NCI-H526 treated with DMSO at 0.1 percent for 48 hours (cell line): ENCODE data around the gene NUPR1.
"Not testable (repeated sequence)": the region's sequence is repeated elsewhere in the genome, so short reads cannot be mapped to it uniquely, and the experiment has no call there.

Source experiments
- DNase-seq: peaks from one replicate; lab custom pipeline; 2025; lab: John Stamatoyannopoulos, UW

Gene NUPR1

DNA sequence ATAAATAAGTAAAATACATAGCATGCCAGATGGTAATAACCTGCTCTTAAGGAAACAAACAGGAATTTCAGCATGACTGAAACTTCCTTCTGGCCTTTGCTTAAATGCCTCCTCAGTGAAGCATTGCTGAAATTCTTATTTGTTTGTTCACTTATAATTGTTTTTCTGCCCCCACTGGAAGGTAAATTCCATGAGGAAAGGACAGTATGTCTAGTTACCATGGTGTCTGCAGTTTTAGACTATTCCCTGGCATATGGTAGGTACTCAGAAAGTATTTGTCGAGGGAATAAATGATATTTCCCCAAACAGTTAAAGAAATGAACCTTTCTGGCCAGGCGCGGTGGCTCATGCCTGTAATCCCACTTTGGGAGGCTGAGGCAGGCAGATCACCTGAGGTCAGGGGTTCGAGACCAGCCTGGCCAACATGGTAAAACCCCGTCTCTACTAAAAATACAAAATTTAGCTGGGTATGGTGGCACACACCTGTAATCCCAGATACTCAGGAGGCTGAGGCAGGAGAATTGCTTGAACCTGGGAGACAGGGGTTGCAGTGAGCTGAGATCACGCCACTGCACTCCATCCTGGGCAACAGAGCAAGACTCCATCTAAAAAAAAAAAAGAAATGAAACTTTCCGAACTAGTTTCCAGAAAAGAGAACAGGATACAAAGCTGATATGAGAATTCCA is 11.5 kb downstream of the NUPR1 start:
- DNase-seq = not testable (repeated sequence)

DNA sequence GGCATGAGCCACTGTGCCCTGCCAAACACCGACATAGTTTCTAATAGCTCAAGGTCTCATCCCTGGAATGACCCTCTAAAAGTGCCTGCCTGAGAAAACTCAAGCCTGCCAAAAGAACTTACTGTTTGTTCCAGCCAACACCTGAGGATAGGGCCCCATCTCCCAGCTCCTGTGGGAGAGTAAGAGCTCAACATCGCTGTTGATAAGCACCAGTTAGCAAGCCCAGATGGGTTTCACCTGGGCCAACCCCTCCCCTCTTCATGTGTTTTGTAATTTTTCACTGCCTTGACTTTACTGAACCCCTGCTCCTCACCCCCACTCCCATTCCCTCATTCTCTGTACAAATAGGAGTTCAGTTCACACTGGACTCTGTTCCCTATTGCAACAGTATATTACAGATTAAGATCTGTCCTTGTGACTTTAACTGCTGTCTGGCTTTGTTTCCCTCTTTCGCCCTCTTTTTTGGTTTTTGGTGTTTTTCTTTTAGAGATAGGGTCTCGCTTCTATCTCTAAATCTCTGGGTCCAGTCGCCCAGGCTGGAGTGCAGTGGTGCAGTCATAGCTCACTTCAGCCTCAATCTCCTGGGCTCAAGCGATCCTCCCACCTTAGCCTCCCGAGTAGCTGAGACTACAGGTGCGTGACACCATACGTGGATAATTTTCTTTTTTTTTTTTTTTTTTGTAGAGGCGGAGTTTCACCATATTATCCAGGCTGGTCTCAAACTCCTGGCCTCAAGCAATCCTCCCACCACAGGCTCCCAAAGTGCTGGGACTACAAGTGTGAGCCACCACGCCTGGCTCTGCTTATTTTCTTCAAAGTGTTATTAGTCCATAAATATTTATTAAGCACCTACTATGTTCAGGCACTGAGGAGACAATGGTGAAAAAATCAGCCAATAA is 12.3 kb downstream of the NUPR1 start:
- DNase-seq = no peak

DNA sequence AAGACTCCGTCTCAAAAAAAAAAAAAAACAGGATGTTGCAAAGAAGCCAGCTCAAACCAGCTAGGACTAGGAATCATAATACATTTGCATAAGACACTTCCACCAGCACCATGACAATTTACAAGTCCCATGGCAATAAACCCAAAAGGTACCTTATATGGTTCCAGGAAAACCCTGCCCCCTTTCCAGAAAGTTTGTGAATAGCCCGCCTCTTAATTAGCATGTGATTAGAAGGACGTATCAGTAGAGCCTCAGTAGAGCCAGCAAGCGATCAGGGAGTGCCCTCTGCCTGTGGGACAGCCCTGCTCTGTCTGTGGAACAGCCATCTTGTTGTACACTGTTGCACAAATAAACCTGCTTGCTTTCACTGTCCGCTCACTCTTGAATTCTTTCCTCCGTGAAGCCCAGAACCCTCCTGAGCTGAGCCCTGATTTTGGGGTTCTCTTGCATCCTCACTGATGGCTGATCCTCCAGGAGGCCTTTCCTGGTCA is 14.0 kb downstream of the NUPR1 start:
- peak; percentile 66 for DNase-seq

DNA sequence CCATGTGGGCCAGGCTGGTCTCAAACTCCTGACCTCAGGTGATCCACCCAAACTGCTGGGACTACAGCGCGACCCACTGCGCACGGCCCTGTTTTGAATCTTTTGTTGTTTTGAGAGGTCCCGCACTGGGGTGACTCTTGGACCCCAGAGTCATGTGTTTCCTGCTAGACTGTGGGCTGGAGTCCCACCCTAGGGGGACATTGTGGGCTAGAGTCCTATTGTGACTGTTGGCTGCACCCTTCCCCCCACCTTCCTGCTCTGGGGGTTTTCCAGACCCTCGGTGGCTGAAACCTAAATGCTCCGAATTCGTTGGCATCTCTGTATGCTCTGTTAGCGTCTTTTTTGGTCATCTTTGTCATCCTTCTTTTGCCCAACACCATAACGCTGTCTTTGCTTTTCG is 16.0 kb downstream of the NUPR1 start:
- DNase-seq = no peak

DNA sequence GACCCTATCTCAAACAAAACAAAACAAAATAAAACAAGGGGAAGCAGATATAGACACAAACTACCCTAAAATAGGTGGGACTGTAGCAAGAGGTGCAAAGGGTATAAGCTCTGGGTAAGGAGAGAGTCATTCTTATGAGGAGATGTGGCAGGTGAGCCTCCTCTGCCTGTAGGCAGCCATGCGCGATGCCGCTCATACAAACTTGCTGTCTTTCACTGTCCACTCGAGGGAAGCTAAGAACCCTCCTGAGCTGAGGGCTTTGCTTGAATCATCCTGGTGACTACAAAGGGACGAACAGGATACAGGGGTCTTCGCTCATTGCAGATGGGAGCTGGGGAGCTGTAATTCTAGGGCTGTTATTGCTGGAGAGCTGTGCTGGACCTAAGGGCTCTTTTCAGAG is 17.3 kb downstream of the NUPR1 start:
- no peak for DNase-seq

DNA sequence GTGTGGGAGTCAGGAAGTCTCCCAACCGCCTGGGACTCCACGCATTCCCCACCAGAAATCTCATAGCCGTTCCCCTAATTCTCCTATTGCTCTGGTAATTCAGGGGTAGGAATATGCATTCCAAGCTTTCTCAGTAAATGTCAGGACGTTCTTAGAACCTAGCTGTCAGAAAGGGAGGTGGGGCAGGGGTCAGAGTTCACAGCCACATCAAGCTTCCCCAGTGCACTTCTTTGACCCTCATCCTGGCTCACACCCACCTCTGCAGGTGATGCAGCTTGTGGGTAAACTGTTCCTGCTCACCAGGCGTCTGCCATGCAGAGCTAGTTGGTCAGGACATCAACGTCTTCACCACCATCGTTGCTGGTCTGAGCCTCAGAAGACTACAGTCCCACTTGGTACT is 18.1 kb downstream of the NUPR1 start:
- no peak for DNase-seq

DNA sequence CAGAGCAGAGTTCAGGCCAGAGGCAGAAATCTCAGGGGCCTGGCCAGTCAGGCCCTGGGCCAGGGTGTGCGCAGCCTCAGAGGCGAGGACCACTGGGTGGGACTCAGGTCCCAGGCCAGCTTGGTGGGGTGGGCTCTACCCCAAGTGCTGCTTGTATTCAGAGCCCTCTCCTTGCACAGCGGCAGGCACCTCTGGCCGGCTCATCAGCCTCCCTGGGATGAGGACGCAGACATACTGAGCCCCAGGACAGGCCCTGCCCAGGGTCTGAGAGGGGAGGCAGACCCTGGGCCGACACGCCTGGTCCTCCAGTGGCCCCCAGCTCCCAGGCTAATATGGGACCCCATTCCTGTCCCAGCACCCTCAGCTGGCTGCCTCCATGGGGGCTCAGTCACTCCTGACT is 24.5 kb downstream of the NUPR1 start:
- DNase-seq = no peak

DNA sequence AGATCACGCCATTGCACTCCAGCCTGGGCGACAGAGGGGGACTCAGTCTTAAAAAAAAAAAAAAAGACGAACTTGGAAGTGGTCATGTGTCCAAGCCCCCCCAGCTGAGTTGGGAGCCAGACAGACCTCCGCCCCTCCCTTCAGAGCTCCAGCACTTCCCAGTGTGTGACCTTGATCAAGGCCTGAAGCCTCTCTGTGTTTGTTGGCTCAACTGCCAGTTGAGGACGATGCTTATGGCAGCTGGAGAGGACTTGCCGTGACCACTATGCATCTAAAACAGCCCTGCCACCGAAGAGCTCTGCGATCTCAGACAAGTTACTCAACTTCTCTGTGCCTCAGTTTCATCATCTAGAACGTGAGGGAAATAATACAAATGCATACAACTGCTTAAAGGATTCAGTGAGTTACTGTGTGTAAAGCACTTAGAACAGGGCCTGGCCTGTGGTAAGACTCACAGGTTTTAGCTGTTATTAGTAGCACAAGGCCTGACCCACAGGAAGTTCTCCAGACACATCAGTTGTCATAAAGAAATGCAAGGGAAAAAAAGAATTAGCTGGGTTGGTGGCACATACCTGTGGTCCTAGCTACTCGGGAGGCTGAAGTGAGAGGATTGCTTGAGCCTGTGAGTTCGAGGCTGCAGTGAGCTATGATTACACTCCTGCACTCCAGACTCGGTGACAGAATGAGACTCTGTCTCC is 25.1 kb downstream of the NUPR1 start:
- no peak for DNase-seq

DNA sequence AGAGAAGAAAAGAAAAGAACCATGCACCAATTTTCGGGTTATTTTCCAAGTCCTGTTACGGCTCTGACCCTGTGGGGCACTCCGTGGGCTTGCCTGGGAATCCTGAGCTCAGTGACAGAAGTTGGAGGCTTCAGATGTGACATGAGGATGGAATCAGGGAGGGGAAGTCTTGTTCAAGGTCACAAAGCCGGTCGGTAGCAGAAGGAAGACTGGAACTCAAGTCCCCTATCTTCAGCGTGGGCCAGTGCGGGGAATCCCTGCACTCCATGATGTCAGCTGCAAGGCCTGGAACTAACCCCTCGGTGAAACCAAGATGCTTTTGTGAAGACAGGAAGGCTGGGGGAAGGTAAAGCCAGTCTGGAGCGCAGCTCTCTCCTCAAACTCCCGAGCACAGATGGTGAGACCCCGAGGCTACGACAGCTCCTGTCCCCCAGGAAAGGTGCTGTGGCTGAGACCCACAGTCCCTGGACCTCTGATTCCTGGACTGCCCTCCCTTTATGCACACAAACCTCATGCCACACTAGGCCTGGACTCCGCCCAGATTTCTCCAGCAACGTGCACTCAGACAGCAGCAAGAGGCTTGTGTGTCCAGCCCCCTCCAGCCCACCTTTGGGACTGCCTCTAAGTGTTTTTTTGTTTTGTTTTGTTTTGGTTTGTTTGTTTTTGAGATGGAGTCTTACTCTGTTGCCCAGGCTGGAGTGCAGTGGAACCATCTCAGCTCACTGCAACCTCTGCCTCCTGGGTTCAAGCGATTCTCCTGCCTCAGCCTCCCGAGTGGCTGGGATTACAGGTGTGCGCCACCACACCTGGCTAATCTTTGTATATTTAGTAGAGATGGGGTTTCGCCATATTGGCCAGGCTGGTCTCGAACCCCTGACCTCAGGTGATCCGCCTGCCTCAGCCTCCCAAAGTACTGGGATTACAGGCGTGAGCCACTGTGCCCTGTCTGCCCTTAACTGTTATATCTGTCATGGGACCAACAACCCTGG is 26.7 kb downstream of the NUPR1 start:
- DNase-seq = no peak

DNA sequence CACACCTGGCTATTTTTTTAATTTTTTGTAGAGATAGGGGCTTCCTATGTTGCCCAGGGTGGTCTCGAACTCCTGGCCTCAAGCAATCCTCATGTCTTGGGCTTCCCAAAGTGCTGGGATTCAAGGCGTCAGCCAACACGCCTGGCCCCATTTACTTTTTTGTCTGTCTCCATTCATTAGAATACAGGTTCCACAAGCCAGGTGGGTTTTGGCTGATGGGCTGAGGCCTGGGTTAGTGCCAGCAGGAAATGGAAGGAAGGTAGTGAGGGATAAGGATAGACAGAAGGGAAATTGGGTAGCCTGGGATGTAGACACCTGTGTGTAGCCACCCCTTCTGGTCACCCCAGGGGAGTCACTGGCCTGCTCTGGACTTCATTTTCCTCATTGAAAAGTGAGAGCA is 27.7 kb downstream of the NUPR1 start:
- DNase-seq = no peak

DNA sequence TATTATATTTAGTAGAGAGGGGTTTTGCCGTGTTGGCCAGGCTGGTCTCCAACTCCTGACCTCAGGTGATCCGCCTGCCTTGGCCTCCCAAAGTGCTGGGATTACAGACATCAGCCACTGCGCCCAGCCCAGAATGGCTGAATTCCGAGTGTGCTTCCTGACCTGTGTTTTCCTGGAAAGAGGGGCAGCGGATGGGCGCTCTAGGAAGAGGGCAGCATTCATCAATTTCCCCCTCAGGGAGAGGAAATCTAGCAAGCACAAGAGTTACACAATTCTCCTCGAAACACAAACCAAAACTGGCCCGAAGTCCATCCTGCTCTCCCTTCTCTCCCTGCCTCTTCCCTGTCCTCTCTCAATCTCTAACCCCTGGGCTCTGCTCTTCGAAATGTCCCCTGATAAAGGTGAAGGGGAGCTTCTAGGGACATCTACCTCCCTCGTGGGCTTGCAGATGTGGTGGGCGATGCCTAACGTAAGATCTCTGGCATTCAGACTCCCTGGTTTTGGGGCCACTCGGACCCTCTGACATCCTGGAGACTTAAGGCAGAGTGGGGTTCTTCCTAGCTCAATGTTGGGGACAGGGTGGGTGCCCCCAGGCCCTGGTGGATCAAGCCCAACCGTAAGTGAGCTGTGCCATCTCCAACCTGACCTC is 33.2 kb downstream of the NUPR1 start:
- no peak for DNase-seq

DNA sequence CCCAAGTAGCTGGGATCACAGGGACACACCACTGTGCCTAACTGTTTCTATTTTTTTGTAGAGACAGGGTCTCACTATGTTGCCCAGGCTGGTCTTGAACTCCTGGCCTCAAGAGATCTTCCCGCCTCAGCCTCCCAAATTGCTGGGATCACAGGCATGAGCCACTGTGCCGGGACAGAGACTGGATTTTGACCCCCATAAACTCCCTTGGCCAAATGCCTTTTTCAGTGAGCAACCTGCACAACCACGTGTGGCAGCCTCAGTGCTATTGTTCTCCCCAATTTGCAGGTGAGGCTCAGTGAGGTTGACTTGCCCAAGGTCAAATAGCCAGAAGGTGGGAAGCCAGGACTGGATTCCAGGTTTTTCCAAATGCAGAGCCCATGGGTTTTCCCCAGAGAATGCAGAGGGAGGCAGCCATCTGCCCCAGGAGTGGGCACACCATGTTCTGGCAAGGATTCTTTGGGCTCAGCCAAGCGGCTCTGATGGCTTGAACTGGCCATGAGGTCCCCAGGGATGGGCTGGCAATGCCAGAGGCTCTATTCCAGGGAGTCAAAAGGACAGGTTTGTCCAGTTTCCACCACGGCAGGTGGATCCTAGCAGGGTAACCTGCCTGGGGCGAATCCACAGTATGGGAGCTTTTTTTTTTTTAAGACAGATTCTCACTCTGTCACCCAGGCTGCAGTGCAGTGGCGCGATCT is 33.9 kb downstream of the NUPR1 start:
- DNase-seq = peak; percentile 16

DNA sequence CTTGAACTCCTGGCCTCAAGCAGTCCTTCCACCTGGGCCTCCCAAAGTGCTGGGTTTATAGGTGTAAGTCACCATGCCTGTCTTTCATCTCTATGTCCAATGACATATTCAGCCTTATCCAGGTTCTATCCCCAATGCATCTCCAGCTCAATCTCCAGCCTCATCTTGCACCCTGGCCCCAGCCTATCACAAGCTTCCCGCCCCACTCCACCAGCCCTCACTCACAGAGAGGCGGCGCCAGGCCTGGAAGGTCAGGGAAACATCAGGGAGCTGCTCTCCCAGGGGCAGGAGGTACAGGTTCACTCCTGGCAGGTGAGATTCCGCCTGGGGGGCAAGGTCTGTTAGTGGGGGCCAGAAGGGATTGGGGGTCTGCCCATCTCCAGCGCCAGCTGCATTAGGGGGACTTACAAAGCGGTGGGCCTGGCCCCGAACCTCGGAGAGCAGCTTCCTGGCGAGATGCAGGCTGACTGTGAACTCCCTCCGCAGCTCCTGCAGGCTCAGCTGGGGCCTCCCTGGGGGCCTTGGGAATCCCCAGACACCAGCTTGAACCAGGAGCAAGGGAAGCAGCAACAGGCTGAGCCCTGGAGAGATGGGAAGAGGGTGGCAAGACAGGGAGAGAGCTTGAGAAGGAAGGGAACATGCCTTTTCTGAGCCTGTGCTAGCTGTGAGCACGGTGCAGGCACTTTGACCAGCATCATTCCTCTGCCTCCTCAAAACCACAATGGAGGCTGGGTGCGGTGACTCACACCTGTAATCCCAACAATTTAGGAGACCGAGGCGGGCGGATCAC is 35.1 kb downstream of the NUPR1 start:
- no peak for DNase-seq

DNA sequence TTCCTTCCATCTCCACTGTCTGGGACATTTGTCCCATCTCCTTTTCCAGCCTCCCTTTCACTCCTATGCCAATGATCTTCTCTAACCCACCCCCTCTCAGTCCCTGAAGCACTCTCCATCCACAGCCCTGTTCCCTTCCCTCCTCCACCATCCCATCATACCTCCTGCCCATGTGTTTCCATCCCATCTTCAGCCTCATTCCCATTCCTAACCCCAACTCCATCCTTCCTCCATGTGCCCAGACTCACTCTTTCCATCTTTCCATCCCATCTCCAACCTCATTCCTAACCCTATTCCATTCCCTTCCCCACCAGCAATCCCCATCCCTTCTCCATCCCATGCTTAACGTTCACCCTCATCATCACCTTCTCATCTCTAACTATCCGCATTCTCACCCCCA is 36.5 kb downstream of the NUPR1 start:
- no peak for DNase-seq

DNA sequence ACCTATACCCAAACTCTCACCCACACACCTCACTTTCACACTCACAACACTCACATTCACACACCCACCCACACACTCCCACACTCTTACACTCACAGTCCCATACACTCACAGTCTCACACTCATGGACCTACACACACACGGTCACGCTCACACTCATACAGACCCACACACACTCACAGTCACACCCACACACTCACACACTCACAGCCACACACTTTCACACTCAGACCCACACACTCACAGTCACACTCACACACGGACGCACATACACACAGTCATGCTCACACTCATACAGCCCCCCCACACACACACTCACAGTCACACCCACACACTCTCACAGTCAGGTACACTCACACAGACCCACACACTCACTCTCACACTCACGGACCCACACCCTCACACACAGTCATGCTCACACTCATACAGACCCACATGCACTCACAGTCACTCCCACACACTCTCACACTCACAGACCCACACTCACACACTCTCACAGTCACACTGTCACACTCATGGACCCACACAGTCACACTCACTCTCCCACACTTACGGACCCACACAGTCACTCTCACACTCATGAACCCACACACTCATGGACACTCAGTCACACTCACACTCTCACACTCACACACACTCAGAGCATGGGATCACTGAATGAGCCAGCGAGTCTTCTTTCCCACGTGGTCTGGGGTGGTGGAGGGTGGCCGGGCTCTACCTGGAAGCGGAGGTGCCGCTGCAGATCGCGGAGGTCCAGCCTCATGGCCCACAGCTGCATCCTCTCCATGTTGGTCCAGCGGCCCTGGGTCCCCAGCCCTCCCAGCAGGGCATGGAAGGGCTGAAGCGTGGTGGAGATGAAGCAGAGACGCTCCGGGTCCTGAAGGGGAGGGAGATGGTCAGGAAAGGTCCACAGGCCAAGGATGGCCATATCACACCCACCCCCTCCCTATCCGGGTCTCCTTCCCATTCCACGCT is 37.2 kb downstream of the NUPR1 start:
- no peak for DNase-seq

DNA sequence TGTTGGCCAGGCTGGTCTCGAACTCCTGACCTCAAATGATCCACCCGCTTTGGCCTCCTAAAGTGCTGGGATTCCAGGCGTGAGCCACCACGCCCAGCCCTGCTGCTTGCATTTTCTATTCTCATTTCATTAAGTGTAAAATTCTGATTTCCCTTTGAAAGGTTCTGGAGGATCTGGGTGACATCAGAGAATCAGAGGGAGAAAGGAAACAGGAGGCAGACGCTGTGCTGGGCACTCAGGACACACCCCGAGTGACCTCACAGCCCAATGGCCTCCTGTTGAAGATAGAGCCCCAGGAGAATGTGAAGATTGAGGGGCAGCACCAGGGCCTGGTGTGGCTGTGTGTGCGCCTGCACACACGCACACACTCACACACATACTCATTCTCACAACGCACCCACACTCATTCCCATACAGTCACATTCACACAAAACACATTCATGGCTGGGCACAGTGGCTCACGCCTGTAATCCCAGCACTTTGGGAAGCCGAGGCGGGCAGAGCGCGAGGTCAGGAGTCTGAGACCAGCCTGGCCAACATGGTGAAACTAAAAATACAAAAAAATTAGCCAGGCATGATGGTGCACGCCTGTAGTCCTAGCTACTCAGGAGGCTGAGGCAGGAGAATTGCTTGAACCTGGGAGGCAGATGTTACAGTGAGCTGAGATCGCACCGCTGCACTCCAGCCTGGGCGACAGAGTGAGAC is 38.1 kb downstream of the NUPR1 start:
- DNase-seq = not testable (repeated sequence)

DNA sequence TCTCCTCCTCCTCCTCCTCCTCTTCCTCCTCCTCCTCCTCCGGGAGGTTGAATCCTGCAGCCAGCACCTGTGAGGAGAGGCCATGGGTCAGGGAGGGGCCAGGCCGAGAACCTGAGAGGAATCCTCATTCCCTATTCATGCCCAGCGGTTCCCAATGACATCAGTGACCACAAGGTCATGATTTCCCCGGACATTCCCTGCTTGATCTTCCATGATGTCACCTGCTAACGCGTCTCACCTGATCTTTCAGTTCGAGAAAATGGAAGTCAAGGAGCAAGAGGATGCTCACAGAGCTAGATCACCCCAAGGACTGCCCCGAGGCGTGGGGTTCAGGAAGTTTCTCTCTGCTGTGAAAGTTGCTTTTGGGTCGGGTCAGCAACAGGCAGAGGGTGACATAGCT is 38.9 kb downstream of the NUPR1 start:
- DNase-seq = no peak
